Posterior vena cava (tissue), 2 donors: Measurements from ENCODE around the gene ZNF837. TPM values are rescaled to one million over a fixed set of nuclear protein-coding genes. Genes with fewer than 3 reads are reported as not detected.

Experiments
- DNase-seq: peaks from one replicate; pipeline ENCODE4 v3.0.0-alpha.2; 2020; ENCODE audit warnings: low spot score
- intact Hi-C, 2 donors: fragments of 100-400 bp; cut with DNase I; formaldehyde crosslinking; loops; one replicate each; pipeline versions ENCODE4 v1.14.1 to v1.14.2; 2022 to 2023
- total RNA-seq, 2 donors: library from RNA; stranded (reverse); fragmentation: NEBNext Ultra II Directional; extraction: Animal tissue kit (Norgen Biotek cat#: 25700); gene quantifications; one replicate each; pipeline ENCODE4 v1.2.1, GENCODE V29; 2021
- donor health status: DM: yes; HTN: yes; CAD: no.
- donor health status: DM: yes; HTN: yes; CAD: no.

Gene ZNF837
- total RNA-seq, 2 donors from 2014 or later, result 0.86 to 1.0 TPM

- DNase-seq, result no peak
- intact Hi-C loops, result no loop called here
These were observed 16.8 kb upstream of the ZNF837 start for GRCh38 chr19:58397533-58398037.

- DNase-seq, result no peak
- intact Hi-C loops, result no loop called here
These were observed 16.1 kb upstream of the ZNF837 start for GRCh38 chr19:58396691-58397532.

- intact Hi-C loops, result no loop called here
- DNase-seq, result no peak
These were observed 15.3 kb upstream of the ZNF837 start for GRCh38 chr19:58395979-58396627.

- no peak for DNase-seq
- intact Hi-C loops, result no loop called here
These were observed 14.6 kb upstream of the ZNF837 start, which contains the start of gene RNF225 for GRCh38 chr19:58395220-58395978. RNF225 (plus strand) TSS chr19:58395656; CDS start chr19:58396090, 434 bp downstream.

- no peak for DNase-seq
- intact Hi-C loops, result no loop called here
These were observed 14.0 kb upstream of the ZNF837 start for GRCh38 chr19:58394821-58395219.

DNA sequence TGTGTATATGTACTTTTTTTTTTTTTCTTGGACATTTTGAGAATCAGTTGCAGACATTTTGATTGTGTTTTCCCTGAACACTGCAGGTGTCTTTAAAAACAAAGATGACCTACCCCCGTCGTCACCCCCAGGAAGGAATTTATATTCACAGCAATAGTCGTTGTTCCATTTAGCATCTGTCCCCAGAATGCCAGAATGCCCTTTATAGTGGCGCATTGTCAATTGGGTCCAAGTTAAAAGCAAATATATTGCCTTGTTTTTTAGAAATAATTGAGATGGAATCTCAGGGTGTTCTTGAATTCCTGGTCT lies 12.8 kb upstream of the ZNF837 start:
- intact Hi-C loops, result no loop called here
- DNase-seq, result no peak

DNA sequence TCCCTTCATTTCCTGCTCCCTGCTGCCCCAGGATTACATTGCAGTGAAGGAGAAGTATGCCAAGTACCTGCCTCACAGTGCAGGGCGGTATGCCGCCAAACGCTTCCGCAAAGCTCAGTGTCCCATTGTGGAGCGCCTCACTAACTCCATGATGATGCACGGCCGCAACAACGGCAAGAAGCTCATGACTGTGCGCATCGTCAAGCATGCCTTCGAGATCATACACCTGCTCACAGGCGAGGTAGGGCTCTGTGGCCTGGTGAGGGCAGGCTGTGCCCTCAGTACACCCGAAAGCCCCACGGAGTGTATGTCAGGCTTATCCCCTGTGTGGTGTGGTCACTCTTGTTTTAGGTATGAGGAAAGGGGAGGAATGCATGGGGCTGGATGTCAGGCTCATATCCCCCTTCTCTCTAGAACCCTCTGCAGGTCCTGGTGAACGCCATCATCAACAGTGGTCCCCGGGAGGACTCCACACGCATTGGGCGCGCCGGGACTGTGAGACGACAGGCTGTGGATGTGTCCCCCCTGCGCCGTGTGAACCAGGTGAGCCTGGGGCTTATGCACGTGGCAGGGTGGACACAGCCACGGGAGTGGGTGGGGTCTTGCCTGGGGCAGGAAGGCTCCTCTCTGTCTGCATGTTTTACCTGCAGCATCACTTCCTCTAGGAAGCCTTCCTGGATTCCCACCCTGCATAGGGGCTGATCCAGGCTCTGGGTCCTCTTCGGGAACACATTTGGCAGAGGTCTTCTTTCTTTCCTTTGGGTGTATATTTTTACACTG lies 12.3 kb upstream of the ZNF837 start:
- intact Hi-C loops, result no loop called here
- no peak for DNase-seq

DNA sequence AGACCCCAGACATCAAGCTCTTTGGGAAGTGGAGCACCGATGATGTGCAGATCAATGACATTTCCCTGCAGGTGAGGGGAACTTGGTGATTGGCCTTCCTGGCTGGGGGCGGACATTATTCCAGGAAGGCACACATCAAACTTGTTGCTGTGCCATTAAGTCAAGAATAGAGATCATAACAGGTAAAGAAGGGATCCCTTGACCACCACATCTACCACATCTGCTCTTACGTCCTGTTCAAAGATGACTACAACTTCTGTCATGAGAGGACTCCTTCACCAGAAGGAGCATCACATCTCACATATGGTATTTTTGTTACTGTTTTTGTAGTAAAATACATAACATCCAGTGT lies 7.3 kb upstream of the ZNF837 start:
- intact Hi-C loops, result no loop called here
- no peak for DNase-seq

DNA sequence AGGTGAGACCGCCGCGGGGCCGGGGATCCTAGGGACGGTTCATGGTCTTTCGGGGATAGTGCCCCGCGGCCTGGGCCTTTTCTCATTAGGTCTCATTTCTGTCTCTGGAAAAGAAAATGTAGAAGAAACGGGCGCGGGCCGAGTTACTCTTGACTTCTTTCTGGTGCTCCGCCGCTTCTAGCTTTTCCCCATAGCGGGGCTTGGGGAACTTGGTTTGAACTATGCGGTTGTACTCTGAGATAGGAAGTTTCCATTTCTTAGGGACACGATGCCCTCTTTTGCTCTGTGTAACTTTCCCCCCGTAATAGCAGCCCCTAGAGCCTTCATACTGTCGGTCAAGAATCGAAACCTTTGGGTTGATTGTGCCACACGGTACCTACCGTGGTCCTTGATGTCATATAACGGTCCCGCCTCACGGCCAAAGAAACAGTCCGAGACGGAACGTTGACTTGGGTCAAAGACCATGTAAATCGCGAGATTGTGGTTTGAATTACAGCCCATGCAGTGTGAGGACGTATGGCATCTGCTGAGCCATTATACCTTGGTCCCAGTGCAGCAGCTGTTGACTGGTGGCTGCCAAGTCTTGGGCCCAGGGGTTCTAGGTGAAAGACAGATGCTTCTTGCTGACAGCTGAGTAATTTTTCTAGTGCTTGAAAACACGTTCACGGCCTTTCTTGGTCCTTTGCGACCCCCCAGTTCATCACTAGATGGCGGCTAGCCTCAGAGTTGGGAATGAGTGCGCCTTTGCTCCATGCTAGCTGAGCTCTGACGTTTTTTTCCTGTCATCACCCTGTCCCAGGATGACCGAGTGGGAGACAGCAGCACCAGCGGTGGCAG lies 6.7 kb upstream of the ZNF837 start:
- DNase-seq, result no peak
- intact Hi-C loops, result no loop called here

- intact Hi-C loops, result no loop called here
- DNase-seq, result peak; percentile 99
These were observed 5.9 kb upstream of the ZNF837 start, which contains the start of gene RPS5 for GRCh38 chr19:58386576-58387337. RPS5 (plus strand) TSS chr19:58387269; CDS start chr19:58388138, 869 bp downstream.

- DNase-seq, result peak; percentile 82
- intact Hi-C loops, result no loop called here
These were observed 5.2 kb upstream of the ZNF837 start for GRCh38 chr19:58385891-58386575.

DNA sequence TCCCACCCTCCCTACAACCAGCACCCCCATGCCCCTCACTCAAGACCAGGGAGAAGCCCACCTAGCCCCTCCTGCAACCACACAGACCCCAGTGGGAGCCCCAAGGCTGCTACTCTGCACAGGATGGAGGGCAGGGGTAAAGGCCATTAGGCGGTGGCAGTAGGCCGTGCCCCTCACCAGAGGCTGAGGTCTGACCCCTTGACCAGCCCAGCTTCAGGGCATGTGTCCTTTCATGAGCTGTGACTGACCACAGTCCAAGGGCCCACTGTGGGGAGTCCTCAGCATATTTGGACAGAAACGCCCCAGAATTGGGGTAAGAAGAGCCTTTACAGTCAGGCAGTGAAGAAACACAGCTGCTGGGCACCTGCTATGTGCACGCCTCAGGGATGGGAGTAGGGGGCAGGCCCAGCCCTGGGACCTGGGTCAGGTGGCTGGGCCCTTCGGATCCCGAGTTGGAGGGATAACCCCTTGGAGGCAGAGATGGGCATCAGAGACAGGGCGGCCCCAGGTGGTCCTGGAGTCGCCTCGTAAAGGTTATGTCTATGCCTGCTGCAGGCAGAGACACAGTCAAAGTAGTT lies 4.6 kb upstream of the ZNF837 start:
- intact Hi-C loops, result no loop called here
- DNase-seq, result peak; percentile 74

GRCh38 chr19:58382997-58383603 lies 2.3 kb upstream of the ZNF837 start:
- DNase-seq, result no peak
- intact Hi-C loops, result no loop called here

- peak; percentile 76 for DNase-seq
- intact Hi-C loops, result no loop called here
These were observed 806 bp upstream of the ZNF837 start for GRCh38 chr19:58381460-58382212.

- DNase-seq, result no peak
- intact Hi-C loops, result no loop called here
These were observed 681 bp downstream of the ZNF837 start for GRCh38 chr19:58380037-58380661.
